Measurements from ENCODE around the gene GALNT14. TPM values are rescaled to one million over a fixed set of nuclear protein-coding genes. Genes with fewer than 3 reads are reported as not detected.

GALNT14 gene
- total and polyA plus RNA-seq, 10 donors: 2.7 to 18.5 (median 4.5) TPM

DNA sequence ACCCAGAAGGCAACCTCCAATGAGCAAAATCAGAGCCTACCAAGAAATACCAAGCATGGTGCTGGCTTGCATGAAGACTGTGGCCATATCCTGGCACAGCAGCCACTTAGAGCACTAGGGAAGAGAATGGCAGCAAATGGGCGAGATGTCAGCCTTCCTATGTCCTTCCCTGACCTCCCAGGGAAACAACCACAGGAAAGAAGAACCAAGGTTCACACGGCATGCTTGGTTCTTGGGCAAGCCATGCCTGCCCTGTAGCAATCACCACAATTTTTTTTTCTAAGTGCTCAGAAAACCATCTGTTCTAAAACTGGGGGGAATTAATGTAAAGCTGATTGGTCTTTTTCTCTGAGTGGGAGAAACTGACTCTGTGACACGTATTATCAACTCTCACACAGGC, 27.8 kb downstream of the GALNT14 start:
- Histone ChIP-seq H3K27me3 (replicated peaks in 1 of 7) (peaks cover 0 to 4% (median 0%) of the 10 kb centered on the region in 7 donors), H3K27ac (no peak overlapping the region), H3K4me1 (no peaks in the 10 kb centered on the region), H3K36me3 (no peaks in the 10 kb centered on the region), H3K9me3 (no peaks in the 10 kb centered on the region), H3K4me3 (no peak overlapping the region)
- WGBS, 5 donors: 44 to 74% (median 56%) methylated on average over 3 of the region's 3 CpGs
- no peak for TF ChIP-seq POLR2AphosphoS5 (IDR thresholded peaks at IDR 0.05)
- TF ChIP-seq, protein P1, sequence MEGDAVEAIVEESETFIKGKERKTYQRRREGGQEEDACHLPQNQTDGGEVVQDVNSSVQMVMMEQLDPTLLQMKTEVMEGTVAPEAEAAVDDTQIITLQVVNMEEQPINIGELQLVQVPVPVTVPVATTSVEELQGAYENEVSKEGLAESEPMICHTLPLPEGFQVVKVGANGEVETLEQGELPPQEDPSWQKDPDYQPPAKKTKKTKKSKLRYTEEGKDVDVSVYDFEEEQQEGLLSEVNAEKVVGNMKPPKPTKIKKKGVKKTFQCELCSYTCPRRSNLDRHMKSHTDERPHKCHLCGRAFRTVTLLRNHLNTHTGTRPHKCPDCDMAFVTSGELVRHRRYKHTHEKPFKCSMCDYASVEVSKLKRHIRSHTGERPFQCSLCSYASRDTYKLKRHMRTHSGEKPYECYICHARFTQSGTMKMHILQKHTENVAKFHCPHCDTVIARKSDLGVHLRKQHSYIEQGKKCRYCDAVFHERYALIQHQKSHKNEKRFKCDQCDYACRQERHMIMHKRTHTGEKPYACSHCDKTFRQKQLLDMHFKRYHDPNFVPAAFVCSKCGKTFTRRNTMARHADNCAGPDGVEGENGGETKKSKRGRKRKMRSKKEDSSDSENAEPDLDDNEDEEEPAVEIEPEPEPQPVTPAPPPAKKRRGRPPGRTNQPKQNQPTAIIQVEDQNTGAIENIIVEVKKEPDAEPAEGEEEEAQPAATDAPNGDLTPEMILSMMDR (IDR thresholded peaks at IDR 0.05 in 8 of 11, conservative IDR thresholded peaks at IDR 0.05 in 3 of 11): no peak
- TF ChIP-seq POLR2A (IDR thresholded peaks at IDR 0.05): no peak
- DNase-seq: no peak
- intact Hi-C loops (cut with DNase I; ENCODE audit: low total_unique reads): no loop called here

DNA sequence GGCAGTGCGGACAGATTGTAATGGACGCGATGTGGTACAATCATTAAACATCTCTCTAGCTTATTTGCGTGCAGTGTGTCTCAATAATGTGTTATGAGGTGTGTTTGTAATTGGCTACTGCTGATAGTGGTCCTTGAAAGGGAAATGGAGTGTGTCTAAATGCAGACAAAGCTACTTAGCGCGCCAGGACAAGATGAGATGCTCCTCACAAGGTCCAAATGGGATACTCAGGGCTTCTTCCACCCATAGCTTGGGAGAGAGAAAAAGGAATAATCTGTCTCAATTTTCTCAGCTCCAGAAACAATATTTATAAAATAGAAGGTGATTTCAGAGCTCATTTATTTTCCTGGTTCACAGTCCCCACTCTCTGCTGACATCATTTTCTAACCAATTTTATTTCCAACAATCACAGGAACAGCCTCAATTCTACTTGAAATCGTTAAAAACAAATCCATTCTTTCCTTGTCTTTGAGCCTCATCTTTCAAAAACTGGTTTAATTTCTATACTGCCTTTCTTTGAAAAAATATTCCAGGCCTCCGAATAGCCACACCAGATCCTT, 28.5 kb downstream of the GALNT14 start:
- TF ChIP-seq POLR2A (IDR thresholded peaks at IDR 0.05) (no peak), POLR2AphosphoS5 (IDR thresholded peaks at IDR 0.05) (no peak)
- TF ChIP-seq, protein P1 (IDR thresholded peaks at IDR 0.05 in 8 of 11, conservative IDR thresholded peaks at IDR 0.05 in 3 of 11): no peak
- Histone ChIP-seq H3K27ac (no peak overlapping the region), H3K9me3 (no peaks in the 10 kb centered on the region), H3K27me3 (replicated peaks in 1 of 7) (peaks cover 0 to 4% (median 0%) of the 10 kb centered on the region in 7 donors), H3K36me3 (no peaks in the 10 kb centered on the region), H3K4me1 (no peaks in the 10 kb centered on the region), H3K4me3 (no peak overlapping the region)
- WGBS, 5 donors: 91 to 96% (median 93%) methylated on average over 8 of the region's 8 CpGs
- DNase-seq: no peak
- intact Hi-C loops (cut with DNase I; ENCODE audit: low total_unique reads): no loop called here

DNA sequence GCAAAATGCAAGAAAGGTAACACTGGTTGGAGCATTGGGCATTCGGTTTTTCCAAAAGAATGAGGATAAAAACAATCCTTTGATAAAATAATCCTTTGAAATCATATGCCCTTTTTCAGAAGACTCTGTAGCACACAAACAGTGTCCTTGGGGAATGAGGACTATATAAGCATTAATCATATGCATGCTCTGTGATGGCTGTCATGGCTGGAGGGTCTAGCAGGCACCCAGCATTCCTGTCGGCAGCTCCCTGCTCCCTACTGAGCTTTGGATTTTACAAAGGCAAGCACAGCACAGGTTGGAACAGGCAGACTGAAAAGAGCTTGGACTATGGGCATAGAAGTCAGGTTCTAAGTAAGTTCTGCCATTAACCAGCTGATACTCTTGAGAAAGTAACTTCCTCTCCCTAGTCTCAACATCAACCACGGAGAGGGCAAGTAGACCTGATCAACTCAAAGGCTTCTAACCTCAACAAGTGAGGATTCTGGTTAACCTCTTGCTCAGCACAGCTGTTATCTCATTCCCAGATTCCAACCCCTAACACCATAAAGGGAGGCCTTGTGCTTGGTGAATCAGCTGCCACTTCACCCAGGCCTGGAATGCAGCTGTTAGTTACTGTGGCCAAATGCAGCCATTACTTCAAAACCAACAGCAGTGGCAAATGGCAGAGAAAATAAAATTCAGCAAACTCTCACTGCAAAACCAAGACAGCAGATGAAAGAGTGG, 29.5 kb downstream of the GALNT14 start:
- no peaks in the 10 kb centered on the region for H3K4me1 ChIP-seq
- intact Hi-C loops (cut with DNase I; ENCODE audit: low total_unique reads): no loop called here
- no peaks in the 10 kb centered on the region for H3K36me3 ChIP-seq
- H3K4me3 ChIP-seq: no peak overlapping the region
- peaks cover 0 to 4% (median 0%) of the 10 kb centered on the region in 7 donors for H3K27me3 ChIP-seq (replicated peaks in 1 of 7)
- TF ChIP-seq POLR2AphosphoS5 (IDR thresholded peaks at IDR 0.05): no peak
- no peaks in the 10 kb centered on the region for H3K9me3 ChIP-seq
- no peak overlapping the region for H3K27ac ChIP-seq
- 71 to 92% (median 75%) methylated on average over 3 of the region's 3 CpGs for WGBS, 5 donors
- no peak for DNase-seq

DNA sequence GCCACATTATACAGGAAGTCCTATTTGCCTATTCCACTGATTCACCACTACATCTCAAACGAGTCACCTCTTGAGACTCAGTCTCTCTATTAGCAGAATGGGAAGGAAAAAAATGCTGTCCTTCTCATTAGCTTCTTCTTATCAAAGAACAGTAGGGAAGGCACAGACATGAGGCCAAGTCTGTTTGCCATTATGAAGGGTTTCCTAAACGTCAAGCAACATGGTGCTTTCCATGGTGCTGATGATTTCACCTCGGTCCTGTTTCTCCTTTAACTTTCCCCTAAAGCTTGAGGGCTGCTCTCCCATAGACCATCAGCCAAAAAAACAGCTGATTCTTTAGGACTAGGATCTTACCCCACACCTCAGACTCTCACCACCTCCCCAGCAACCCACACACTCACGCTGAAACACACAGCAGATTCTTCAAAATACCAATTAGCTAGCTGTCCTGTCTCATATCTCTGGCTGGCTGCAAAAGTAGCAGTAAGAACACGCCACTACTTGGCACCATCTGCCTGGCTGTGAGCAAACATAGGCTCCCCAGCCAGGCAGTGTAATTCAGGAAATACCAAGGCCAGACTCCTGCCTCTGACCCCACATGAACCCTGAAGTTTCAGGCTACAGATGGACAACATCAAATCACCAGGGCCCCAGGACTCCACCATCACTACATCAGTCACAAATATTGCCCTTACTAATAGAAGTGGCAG, 30.5 kb downstream of the GALNT14 start:
- TF ChIP-seq POLR2A (IDR thresholded peaks at IDR 0.05) (no peak), POLR2AphosphoS5 (IDR thresholded peaks at IDR 0.05) (no peak)
- TF ChIP-seq, protein P1 (IDR thresholded peaks at IDR 0.05 in 8 of 11, conservative IDR thresholded peaks at IDR 0.05 in 3 of 11): no peak
- 57 to 85% (median 64%) methylated on average over 5 of the region's 5 CpGs for WGBS, 5 donors
- intact Hi-C loops (cut with DNase I; ENCODE audit: low total_unique reads): no loop called here

More for the DNA sequence above, 30.5 kb downstream of the GALNT14 start:
- no peak for DNase-seq
- no peaks in the 10 kb centered on the region for H3K36me3 ChIP-seq
- H3K9me3 ChIP-seq: no peaks in the 10 kb centered on the region
- no peaks in the 10 kb centered on the region for H3K27me3 ChIP-seq (replicated peaks in 1 of 7)
- H3K4me1 ChIP-seq: no peaks in the 10 kb centered on the region
- no peak overlapping the region for H3K27ac ChIP-seq
- H3K4me3 ChIP-seq: no peak overlapping the region
